ENCODE results near the gene DDX51.

Gene DDX51

GRCh38 chr12:132089407-132089910 lies 54.7 kb downstream of the DDX51 start:
- Mint-ChIP-seq H3K9me3 (no peaks in the 10 kb centered on the region), H3K4me1 (ENCODE audit: low read depth) (peaks cover 38% of the 10 kb centered on the region), H3K36me3 (ENCODE audit: low read depth) (peaks cover 40% of the 10 kb centered on the region), H3K27me3 (no peaks in the 10 kb centered on the region), H3K4me3 (no peak overlapping the region), H3K27ac (no peak overlapping the region)
